Astrocyte (in vitro differentiated cells and primary cell): ENCODE results near the gene PPP2R5C.

Source experiments
- EZH2 ChIP-seq: IDR thresholded peaks from 2 replicates; pipeline ENCODE4 v1.6.1; 2012; ENCODE audit warnings: mild to moderate bottlenecking, low read length, inconsistent platforms; ENCODE audit not compliant: insufficient read depth
- TF ChIP-seq, protein P1 (sequence below): IDR thresholded peaks from 2 replicates; pipeline ENCODE4 v1.5.1; 2011; ENCODE audit warnings: low read depth, mild to moderate bottlenecking, inconsistent platforms, low read length, moderate library complexity; ENCODE audit not compliant: insufficient read depth

DNA sequence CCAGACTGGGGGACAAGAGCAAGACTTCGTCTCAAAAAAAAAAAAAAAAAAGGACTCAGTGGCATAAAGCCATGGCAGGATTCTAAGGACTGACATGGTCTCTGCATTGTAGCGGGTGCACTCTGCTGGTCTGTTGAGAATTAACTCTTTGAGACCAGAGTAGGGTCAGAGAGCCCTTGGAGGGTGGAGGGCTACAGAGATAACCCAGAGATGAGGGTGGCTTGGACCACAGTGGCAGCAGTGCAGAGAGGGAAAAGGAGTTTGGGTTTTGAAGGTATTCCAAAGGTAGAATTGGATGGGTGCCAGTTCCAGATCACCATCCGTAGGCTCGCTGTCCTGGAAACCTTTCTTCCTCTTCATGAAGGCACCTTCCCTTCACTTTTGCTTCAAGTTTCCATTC is 188.6 kb downstream of the PPP2R5C start:
- TF ChIP-seq, protein P1, sequence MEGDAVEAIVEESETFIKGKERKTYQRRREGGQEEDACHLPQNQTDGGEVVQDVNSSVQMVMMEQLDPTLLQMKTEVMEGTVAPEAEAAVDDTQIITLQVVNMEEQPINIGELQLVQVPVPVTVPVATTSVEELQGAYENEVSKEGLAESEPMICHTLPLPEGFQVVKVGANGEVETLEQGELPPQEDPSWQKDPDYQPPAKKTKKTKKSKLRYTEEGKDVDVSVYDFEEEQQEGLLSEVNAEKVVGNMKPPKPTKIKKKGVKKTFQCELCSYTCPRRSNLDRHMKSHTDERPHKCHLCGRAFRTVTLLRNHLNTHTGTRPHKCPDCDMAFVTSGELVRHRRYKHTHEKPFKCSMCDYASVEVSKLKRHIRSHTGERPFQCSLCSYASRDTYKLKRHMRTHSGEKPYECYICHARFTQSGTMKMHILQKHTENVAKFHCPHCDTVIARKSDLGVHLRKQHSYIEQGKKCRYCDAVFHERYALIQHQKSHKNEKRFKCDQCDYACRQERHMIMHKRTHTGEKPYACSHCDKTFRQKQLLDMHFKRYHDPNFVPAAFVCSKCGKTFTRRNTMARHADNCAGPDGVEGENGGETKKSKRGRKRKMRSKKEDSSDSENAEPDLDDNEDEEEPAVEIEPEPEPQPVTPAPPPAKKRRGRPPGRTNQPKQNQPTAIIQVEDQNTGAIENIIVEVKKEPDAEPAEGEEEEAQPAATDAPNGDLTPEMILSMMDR, result no peak
- no peak for TF ChIP-seq EZH2
